Measurements from ENCODE around the gene ATP11C. TPM values are rescaled to one million over a fixed set of nuclear protein-coding genes. Genes with fewer than 3 reads are reported as not detected.

The ATP11C gene
- total and polyA plus RNA-seq, 9 of the 15 experiments (the other 6 are each of a cell fraction or from before 2014, with no cell fraction given): 18.2 to 42.2 (median 29.4) TPM

DNA sequence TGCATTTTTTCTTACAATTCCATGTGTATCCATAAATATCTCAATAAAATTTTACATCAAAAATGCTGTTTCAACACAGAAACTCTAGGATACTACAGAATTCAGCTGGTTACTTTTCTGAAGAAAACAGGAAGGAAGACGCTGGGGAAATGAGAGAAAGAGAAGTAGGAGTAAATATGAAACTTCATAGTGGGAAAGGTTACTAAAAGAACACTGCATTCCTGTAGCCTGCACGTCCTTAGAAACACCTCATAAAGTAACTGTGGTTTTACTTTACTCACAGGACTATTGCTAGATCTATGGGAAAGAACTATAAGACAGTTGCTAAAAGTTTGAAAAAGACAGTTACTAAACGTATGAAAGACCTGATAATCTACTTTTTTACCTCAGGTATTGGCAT lies 23.1 kb downstream of the ATP11C start:
- intact Hi-C loops (cut with micrococcal nuclease): no loop called here
- in situ Hi-C loops (cut with MboI): no loop called here
- no peak for TF ChIP-seq CBFB (CRISPR knock-in tag; IDR thresholded peaks at IDR 0.05)
- TF ChIP-seq, protein P1, sequence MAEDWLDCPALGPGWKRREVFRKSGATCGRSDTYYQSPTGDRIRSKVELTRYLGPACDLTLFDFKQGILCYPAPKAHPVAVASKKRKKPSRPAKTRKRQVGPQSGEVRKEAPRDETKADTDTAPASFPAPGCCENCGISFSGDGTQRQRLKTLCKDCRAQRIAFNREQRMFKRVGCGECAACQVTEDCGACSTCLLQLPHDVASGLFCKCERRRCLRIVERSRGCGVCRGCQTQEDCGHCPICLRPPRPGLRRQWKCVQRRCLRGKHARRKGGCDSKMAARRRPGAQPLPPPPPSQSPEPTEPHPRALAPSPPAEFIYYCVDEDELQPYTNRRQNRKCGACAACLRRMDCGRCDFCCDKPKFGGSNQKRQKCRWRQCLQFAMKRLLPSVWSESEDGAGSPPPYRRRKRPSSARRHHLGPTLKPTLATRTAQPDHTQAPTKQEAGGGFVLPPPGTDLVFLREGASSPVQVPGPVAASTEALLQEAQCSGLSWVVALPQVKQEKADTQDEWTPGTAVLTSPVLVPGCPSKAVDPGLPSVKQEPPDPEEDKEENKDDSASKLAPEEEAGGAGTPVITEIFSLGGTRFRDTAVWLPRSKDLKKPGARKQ (CRISPR knock-in tag; IDR thresholded peaks at IDR 0.05): no peak
- TF ChIP-seq NCOA1 (IDR thresholded peaks at IDR 0.05; ENCODE audit: low read depth): no peak
- TF ChIP-seq, protein P2, sequence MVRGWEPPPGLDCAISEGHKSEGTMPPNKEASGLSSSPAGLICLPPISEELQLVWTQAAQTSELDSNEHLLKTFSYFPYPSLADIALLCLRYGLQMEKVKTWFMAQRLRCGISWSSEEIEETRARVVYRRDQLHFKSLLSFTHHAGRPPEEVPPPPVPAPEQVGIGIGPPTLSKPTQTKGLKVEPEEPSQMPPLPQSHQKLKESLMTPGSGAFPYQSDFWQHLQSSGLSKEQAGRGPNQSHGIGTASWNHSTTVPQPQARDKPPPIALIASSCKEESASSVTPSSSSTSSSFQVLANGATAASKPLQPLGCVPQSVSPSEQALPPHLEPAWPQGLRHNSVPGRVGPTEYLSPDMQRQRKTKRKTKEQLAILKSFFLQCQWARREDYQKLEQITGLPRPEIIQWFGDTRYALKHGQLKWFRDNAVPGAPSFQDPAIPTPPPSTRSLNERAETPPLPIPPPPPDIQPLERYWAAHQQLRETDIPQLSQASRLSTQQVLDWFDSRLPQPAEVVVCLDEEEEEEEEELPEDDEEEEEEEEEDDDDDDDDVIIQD (CRISPR knock-in tag; IDR thresholded peaks at IDR 0.05): no peak
- TF ChIP-seq, protein P3, sequence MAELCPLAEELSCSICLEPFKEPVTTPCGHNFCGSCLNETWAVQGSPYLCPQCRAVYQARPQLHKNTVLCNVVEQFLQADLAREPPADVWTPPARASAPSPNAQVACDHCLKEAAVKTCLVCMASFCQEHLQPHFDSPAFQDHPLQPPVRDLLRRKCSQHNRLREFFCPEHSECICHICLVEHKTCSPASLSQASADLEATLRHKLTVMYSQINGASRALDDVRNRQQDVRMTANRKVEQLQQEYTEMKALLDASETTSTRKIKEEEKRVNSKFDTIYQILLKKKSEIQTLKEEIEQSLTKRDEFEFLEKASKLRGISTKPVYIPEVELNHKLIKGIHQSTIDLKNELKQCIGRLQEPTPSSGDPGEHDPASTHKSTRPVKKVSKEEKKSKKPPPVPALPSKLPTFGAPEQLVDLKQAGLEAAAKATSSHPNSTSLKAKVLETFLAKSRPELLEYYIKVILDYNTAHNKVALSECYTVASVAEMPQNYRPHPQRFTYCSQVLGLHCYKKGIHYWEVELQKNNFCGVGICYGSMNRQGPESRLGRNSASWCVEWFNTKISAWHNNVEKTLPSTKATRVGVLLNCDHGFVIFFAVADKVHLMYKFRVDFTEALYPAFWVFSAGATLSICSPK (IDR thresholded peaks at IDR 0.05; ENCODE audit: borderline replicate concordance): no peak
- TF ChIP-seq, protein P4, sequence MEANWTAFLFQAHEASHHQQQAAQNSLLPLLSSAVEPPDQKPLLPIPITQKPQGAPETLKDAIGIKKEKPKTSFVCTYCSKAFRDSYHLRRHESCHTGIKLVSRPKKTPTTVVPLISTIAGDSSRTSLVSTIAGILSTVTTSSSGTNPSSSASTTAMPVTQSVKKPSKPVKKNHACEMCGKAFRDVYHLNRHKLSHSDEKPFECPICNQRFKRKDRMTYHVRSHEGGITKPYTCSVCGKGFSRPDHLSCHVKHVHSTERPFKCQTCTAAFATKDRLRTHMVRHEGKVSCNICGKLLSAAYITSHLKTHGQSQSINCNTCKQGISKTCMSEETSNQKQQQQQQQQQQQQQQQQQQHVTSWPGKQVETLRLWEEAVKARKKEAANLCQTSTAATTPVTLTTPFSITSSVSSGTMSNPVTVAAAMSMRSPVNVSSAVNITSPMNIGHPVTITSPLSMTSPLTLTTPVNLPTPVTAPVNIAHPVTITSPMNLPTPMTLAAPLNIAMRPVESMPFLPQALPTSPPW (CRISPR knock-in tag; IDR thresholded peaks at IDR 0.05): no peak
- TF ChIP-seq ZNF197 (CRISPR knock-in tag; IDR thresholded peaks at IDR 0.05; ENCODE audit: low read depth): no peak
- TF ChIP-seq NRF1 (conservative IDR thresholded peaks at IDR 0.05 in 1 of 2, IDR thresholded peaks at IDR 0.05 in 1 of 2): no peak
- TF ChIP-seq, protein P5, sequence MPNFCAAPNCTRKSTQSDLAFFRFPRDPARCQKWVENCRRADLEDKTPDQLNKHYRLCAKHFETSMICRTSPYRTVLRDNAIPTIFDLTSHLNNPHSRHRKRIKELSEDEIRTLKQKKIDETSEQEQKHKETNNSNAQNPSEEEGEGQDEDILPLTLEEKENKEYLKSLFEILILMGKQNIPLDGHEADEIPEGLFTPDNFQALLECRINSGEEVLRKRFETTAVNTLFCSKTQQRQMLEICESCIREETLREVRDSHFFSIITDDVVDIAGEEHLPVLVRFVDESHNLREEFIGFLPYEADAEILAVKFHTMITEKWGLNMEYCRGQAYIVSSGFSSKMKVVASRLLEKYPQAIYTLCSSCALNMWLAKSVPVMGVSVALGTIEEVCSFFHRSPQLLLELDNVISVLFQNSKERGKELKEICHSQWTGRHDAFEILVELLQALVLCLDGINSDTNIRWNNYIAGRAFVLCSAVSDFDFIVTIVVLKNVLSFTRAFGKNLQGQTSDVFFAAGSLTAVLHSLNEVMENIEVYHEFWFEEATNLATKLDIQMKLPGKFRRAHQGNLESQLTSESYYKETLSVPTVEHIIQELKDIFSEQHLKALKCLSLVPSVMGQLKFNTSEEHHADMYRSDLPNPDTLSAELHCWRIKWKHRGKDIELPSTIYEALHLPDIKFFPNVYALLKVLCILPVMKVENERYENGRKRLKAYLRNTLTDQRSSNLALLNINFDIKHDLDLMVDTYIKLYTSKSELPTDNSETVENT (CRISPR knock-in tag; IDR thresholded peaks at IDR 0.05): no peak
- no peak for TF ChIP-seq PYGO2 (tag; IDR thresholded peaks at IDR 0.05)
- TF ChIP-seq, protein P6, sequence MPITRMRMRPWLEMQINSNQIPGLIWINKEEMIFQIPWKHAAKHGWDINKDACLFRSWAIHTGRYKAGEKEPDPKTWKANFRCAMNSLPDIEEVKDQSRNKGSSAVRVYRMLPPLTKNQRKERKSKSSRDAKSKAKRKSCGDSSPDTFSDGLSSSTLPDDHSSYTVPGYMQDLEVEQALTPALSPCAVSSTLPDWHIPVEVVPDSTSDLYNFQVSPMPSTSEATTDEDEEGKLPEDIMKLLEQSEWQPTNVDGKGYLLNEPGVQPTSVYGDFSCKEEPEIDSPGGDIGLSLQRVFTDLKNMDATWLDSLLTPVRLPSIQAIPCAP (CRISPR knock-in tag; IDR thresholded peaks at IDR 0.05; ENCODE audit: borderline replicate concordance): no peak
- TF ChIP-seq TRIM28 (IDR thresholded peaks at IDR 0.05): no peak
- TF ChIP-seq IRF2 (CRISPR knock-in tag; IDR thresholded peaks at IDR 0.05): no peak
- no peak for DNase-seq (ENCODE audit: extremely low read depth in 1 of 4, low spot score in 3 of 4)
- Histone ChIP-seq H3K27me3 (ENCODE audit: control insufficient read depth in 2 of 2, insufficient read depth in 2 of 2, low read length in 2 of 2) (no peaks in the 10 kb centered on the region), H3K27ac (ENCODE audit: extremely low read depth, low read depth, low read length) (no peak overlapping the region), H3K4me2 (ENCODE audit: insufficient read depth, low read length) (no peak overlapping the region), H3K79me2 (ENCODE audit: control insufficient read depth, insufficient read depth, low read length) (peaks cover 21% of the 10 kb centered on the region), H3K36me3 (ENCODE audit: control insufficient read depth, insufficient read depth, low read length) (no peaks in the 10 kb centered on the region; the same call in 2 of the 3 replicates), H4K20me1 (replicated peaks; ENCODE audit: control insufficient read depth, insufficient read depth, low read length) (no peaks in the 10 kb centered on the region), H3K9me1 (ENCODE audit: control insufficient read depth, insufficient read depth, low read length) (no peaks in the 10 kb centered on the region), H2AFZ (ENCODE audit: low read depth, low read length) (no peak overlapping the region), H3K4me1 (replicated peaks in 1 of 2; ENCODE audit: control insufficient read depth in 2 of 2, insufficient read depth in 2 of 2, low read length in 2 of 2) (no peaks in the 10 kb centered on the region), H3K9me3 (replicated peaks; ENCODE audit: control insufficient read depth, insufficient read depth, low read depth, low read length) (no peaks in the 10 kb centered on the region), H3K9ac (ENCODE audit: insufficient read depth in 1 of 2, low read depth in 2 of 2, low read length in 2 of 2) (no peak overlapping the region), H3K4me3 (no peak overlapping the region)
- POLR2A ChIA-PET: no interaction called here
- ATAC-seq: no peak
- no TSS peak for BruUV-seq (replicated peaks)
- no peak for FAIRE-seq
- CTCF ChIA-PET (ENCODE audit: low intra/inter-chr PET ratio): no interaction called here
- 61% methylated on average over 3 of the region's 3 CpGs for WGBS (ENCODE audit: insufficient coverage, low coverage, missing lambda C conversion rate)

Data from K562 (cell line).